ENCODE results near the gene GPR33. TPM values are rescaled to one million over a fixed set of nuclear protein-coding genes. Genes with fewer than 3 reads are reported as not detected.
A peak's percentile ranks its signal among the peaks of the same experiment; 100 is the strongest.

Gene GPR33
- not detected for total RNA-seq
- long read RNA-seq = 0 reads

DNA sequence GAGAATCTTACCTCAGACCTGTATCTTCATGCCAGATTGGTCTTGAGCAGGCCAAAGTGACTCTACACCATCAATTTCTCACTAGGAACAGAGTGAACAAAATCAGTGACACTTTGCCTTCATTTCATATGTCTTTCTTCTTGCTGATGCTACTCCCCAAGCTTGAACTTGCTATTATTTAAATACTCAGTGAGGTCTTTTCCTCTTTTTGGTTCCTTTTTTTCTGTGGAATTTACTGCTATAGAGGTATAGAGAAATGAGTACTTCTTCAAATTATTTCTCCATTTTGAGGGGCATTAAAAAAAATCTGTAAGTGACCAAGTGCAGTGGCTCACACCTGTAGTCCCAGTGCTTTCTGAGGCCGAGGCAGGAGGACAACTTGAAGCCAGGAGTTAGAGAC, at the start of gene GPR33:
TSS of gene GPR33 (minus strand) at position 154 of the 400 bp plus-strand sequence. CDS start 4,074 bp downstream, outside the sequence.
- ATAC-seq = no peak
- DNase-seq = no peak
- intact Hi-C loops (cut with DNase I, micrococcal nuclease) = no loop called here

DNA sequence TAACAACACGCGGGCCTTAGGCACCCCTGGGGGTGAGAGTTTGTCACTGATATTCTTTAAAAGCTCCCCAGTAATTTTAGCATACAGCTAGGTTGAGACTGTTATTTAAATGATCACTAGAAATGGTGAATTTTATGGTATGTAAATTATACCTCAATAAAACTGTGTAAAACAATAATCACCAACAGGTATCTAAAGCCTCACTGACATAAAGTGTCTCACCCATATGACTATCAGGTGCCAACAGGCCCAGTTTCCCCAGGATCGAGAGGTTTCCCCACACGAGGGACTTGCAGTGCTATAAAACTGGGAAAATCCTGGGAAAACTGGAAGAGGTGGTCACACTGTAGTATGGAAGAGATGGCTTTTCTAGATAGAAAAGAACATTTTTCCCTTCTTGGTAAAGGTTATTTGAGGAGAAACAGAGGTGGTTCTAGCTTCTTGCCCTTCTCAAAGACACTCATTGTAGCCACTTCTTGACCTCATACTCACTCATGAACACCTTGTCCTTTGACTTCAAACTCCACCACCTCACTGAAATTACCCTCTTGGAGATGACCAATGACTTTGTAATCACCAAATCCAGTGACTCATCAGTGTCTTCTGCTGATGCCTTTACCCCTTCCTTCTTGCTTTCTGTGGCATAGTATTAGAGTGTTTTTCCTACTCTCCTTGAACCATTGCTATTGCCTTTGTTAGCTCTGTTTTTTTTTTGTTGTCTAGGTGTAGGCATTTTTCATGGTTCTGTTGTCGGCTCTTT, 48.5 kb upstream of the GPR33 start:
- intact Hi-C loops (cut with DNase I, micrococcal nuclease) = no loop called here
- ATAC-seq = peak; percentile 79
- DNase-seq = peak in 1 of 2 donors; percentile 11

GRCh38 chr14:31530136-31530535, 42.3 kb upstream of the GPR33 start:
- no peak for ATAC-seq
- no peak for DNase-seq
- intact Hi-C loops (cut with DNase I, micrococcal nuclease) = no loop called here

DNA sequence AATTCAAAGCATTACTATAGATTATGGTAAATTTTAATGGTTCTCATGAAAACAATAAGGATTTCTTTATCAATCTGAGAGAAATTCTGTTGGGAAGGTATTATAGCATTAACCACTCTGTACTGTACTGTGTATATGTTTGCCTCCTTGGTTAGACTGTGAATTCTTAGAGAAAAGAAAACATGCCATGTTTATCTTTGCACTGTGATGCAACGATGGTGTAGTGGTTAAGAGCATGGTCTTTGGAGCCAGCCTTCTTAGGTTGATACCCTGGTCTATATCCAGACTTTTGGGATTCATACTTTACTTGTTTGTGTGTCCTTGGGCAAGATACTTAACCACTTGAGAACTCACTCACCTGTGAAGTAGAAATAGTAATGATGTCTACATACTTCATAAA, 41.2 kb upstream of the GPR33 start:
- DNase-seq (no peak), ATAC-seq (no peak)
- intact Hi-C loops (cut with DNase I, micrococcal nuclease) = no loop called here

DNA sequence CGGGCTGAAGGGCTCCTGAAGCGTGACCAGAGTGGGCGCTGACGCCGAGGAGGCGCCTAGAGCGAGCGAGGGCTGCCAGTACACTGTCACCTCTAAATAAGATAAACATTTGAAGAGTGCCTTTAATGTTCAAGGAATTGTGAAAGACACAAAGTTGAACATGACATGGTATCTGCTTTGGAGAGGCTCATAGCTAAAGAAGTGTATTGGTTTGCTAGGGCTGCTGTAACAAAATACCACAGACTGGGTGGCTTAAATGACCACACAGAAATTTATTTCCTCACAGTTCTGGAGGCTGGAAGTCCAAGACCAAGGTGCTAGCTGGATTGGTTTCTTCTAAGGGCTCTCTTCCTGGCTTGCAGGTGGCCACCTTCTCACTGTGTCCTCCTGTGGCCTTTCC, 39.7 kb upstream of the GPR33 start:
- intact Hi-C loops (cut with DNase I, micrococcal nuclease) = no loop called here
- DNase-seq = no peak
- ATAC-seq = no peak

- DNase-seq (no peak), ATAC-seq (no peak)
- intact Hi-C loops (cut with DNase I, micrococcal nuclease) = no loop called here
Observed at GRCh38 chr14:31527087-31527486, 39.2 kb upstream of the GPR33 start.

GRCh38 chr14:31510855-31511254, 23.0 kb upstream of the GPR33 start:
- intact Hi-C loops (cut with DNase I, micrococcal nuclease) = loop anchor here in 1 of 2 donors (5.0 kb wide), 1 partner anchor 741 kb away; no protein-coding TSS in a partner anchor
- DNase-seq = no peak
- no peak for ATAC-seq

GRCh38 chr14:31510222-31510621, 22.4 kb upstream of the GPR33 start:
- intact Hi-C loops (cut with DNase I, micrococcal nuclease) = loop anchor here in 1 of 2 donors (5.0 kb wide), 1 partner anchor 742 kb away; no protein-coding TSS in a partner anchor
- ATAC-seq = peak; percentile 36
- no peak for DNase-seq

DNA sequence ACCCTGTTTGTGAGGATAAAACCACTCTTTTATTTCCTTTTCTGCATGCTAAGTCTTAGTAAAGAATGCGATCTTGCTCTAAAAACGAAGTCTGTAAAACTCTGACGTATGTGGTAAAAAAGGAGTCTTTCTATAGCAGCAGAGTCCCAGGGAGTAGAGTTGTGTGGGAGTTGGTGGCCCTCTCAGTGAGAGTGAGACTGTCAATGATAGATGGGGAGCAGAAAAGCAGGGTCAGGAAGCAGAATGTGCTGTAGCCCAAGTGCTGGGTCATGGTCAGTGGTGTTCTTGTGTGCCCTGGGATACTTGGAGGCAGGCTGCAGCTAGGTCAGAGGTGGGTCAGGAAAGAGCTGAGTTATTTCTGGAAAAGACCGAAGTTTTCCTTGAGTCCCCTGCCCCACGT, 20.3 kb upstream of the GPR33 start:
- no peak for ATAC-seq
- no peak for DNase-seq
- intact Hi-C loops (cut with DNase I, micrococcal nuclease) = no loop called here

DNA sequence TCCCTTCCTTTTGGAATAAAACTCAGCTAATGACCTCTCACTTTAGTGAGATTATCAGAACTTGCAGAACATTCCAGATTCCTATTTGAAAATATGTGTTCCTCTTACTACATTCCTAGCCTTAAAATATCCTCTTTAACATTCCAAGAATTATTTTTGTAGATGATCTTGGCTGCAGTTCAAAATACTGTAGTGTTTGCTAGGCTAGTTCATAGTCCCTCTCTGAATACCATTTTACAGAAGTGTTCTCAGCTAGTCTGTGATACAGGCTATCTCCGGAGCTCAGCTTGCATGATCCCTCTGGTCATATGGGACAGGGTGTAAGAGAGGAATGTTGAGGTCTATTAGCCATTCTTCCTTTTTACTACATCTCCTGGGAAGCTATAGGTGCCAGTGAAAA, 17.6 kb upstream of the GPR33 start:
- intact Hi-C loops (cut with DNase I, micrococcal nuclease) = no loop called here
- DNase-seq = no peak
- ATAC-seq = no peak

GRCh38 chr14:31501870-31502269, 14.0 kb upstream of the GPR33 start:
- intact Hi-C loops (cut with DNase I, micrococcal nuclease) = no loop called here
- DNase-seq = no peak
- no peak for ATAC-seq

DNA sequence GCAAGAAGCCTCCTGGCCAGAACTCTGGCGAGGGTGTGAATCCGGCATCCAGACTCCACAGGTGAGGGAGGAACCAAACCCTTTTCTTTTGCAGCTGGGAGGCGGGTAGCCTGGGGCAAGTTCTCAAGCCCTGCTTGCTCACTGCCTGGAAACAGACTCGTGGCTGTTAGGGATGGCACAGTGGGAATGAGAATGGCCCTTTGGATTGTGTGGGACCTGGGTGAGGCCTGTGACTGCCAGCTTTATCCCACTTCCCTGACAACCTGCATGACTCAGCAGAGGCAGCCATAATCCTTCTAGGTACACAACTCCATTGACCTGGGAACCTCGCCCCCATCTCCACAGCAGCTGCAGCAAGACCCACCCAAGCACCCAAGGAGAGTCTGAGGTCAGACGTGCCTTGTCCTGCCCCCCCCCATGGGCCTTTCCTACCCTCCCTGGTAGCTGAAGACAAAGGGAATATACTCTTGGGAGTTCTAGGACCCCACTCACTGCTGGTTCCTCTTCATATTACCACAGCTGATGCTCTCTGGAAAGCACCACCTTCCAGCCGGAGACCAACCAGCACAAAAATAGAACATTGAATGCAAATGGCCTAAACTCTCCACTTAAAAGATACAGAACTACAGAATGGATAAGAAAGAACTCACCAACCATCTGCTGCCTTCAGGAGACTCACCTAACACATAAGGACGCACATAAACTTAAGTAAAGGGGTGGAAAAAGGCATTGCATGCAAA, 5.1 kb upstream of the GPR33 start:
- intact Hi-C loops (cut with DNase I, micrococcal nuclease) = no loop called here
- no peak for DNase-seq
- peak; percentile 48 for ATAC-seq

- no peak for ATAC-seq
- intact Hi-C loops (cut with DNase I, micrococcal nuclease) = no loop called here
- DNase-seq = no peak
Observed at GRCh38 chr14:31489691-31490090, 1.9 kb upstream of the GPR33 start.

- ATAC-seq (no peak), DNase-seq (no peak)
- intact Hi-C loops (cut with DNase I, micrococcal nuclease) = no loop called here
Observed at GRCh38 chr14:31486764-31487163, 1.1 kb downstream of the GPR33 start.

- intact Hi-C loops (cut with DNase I, micrococcal nuclease) = no loop called here
- DNase-seq (no peak), ATAC-seq (no peak)
Observed at GRCh38 chr14:31484754-31485153, 3.1 kb downstream of the GPR33 start.

DNA sequence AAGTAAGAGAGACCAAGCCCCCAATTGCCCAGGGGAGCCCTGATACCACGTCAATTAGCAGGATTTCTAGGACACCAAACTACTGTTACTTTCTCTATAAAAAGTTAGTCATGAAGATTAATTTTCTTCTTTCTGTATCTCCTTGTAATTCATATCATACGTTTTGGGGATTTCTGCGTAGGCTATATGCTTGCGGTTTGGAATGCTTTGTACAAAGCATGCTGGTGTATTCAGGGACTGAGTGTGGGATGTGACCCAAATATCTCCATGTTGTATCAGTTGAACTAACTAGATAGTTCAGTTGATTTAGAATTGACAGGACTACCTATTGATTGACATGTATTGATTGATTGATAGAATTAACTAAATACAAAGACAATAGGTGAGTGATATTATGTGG, 7.7 kb downstream of the GPR33 start:
- DNase-seq (no peak), ATAC-seq (no peak)
- intact Hi-C loops (cut with DNase I, micrococcal nuclease) = no loop called here

DNA sequence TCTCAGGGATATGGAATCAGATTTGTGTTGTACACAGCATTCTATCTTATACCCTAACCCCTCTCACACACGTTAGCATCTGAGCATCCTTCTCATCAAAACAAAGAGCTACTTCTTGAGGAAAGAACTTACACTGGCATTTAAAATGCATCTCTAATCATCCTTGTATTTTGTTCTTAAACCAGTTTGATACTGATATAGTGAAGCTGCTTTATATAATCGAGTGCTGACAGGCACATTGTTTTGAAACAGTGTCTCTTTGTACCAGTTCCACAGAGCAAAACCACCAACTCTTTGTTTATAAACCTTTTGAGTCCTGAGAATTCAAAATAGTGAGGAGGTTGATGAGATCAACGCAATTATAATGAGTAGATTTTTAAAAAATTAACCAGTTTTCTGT, 8.8 kb downstream of the GPR33 start:
- ATAC-seq (no peak), DNase-seq (no peak)
- intact Hi-C loops (cut with DNase I, micrococcal nuclease) = no loop called here

- intact Hi-C loops (cut with DNase I, micrococcal nuclease) = no loop called here
- ATAC-seq (no peak), DNase-seq (no peak)
Observed at GRCh38 chr14:31477248-31477647, 10.6 kb downstream of the GPR33 start.

DNA sequence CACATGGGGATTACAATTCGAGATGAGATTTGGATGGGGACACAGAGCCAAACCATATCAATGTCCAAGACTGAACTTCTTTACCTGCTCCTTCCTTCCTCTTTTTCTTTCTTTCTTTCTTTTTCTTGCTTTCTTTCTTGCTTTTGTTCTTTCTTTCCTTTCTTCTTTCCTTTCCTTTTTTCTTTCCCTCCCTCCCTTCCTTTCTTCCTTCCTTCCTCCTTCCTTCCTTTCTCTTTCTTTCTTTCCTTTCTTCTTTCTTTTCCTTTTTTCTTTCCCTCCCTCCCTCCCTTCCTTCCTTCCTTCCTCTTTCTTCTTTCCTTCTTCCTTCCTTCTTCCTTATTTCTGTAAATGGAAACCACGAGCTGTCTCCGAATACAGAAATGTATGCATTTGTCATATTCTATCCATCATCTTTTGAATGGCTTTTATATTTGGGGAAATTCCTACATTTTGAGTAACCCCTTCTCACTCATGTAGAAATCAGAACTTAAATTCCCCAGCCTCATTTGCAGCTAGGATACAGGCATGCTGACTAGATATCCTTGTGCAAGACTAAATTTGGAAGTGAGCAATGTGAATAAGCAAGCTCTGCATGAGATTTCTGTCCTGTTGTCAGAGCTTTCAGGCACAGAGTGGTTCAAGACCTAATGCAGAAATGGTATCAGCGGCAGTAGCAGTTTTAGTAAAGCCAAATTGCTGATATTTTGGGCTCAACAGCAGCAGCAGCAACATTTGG, 11.5 kb downstream of the GPR33 start:
- ATAC-seq = no peak
- intact Hi-C loops (cut with DNase I, micrococcal nuclease) = no loop called here
- DNase-seq = no peak

- no peak for DNase-seq
- intact Hi-C loops (cut with DNase I, micrococcal nuclease) = no loop called here
- no peak for ATAC-seq
Observed at GRCh38 chr14:31466554-31466953, 21.3 kb downstream of the GPR33 start.

Measured in left colon (tissue), 2 donors.